ENCODE results near the gene SLC26A6. TPM values are rescaled to one million over a fixed set of nuclear protein-coding genes. Genes with fewer than 3 reads are reported as not detected.

SLC26A6 gene
- total RNA-seq, 1 experiment from 2014 or later = 55.1 TPM

- ChIA-PET POLR2A (no interaction called here), RAD21 (ENCODE audit: low non-redundant PET in 1 of 2, low total read pairs in 2 of 2, uncharacterized antibody in 2 of 2, unreplicated experiment in 2 of 2) (interaction anchor here in 1 of 2 experiments (0.7 kb wide), 1 partner anchor 48 kb away, joined by 3 read pairs; no protein-coding TSS in a partner anchor), CTCF (no interaction called here)
- Histone ChIP-seq H3K9me3 (ENCODE audit: control insufficient read depth in 1 of 2, insufficient read depth in 1 of 2, low read depth in 1 of 2, low read length in 2 of 2) (peaks cover 2 to 4% of the 10 kb centered on the region in 2 experiments; a peak in 2 of 4 replicates), H3K4me1 (ENCODE audit: control insufficient read depth in 1 of 2, insufficient read depth in 2 of 2, low read length in 2 of 2) (peaks cover 2 to 19% of the 10 kb centered on the region in 2 experiments; a peak in 2 of 4 replicates), H3K36me3 (ENCODE audit: control insufficient read depth in 1 of 2, insufficient read depth in 2 of 2, low read length in 2 of 2) (peaks cover 5 to 10% of the 10 kb centered on the region in 2 experiments; a peak in 1 of 4 replicates), H3K27ac (ENCODE audit: low read depth, low read length) (no peak overlapping the region), H2AFZ (ENCODE audit: low read depth, low read length, poor library complexity, severe bottlenecking) (no peak overlapping the region), H4K20me1 (ENCODE audit: insufficient read depth) (no peaks in the 10 kb centered on the region), H3K27me3 (ENCODE audit: insufficient read depth, low read length) (no peaks in the 10 kb centered on the region), H3K9me2 (ENCODE audit: insufficient read depth) (no peaks in the 10 kb centered on the region), H3K4me2 (ENCODE audit: low read length) (no peak overlapping the region), H3K4me3 (replicated peaks in 1 of 2; ENCODE audit: low read depth in 1 of 2, low read length in 2 of 2) (no peak overlapping the region), H3K79me2 (ENCODE audit: insufficient read depth, low read length) (peaks cover 22% of the 10 kb centered on the region), H3K9ac (ENCODE audit: low read length) (no peak overlapping the region)
- no peak for ATAC-seq
- intact Hi-C loops (cut with micrococcal nuclease) = no loop called here
- DNase-seq (ENCODE audit: low read depth, low spot score) = no peak
- no peak for TF ChIP-seq EZH2 (IDR thresholded peaks at IDR 0.05)
- BruUV-seq (replicated peaks) = no TSS peak
Measured at GRCh38 chr3:48612309-48612708, 23.0 kb downstream of the SLC26A6 start.

GRCh38 chr3:48609088-48610005, 25.9 kb downstream of the SLC26A6 start, which contains the start of gene UQCRC1:
Gene UQCRC1 (minus strand): TSS chr3:48609646. CDS start chr3:48609620, 26 bp downstream.
- H3K9me2 ChIP-seq (ENCODE audit: insufficient read depth) = no peaks in the 10 kb centered on the region
- peak within 1 kb of the TSS; percentile 81 to 84 for H3K4me3 ChIP-seq (replicated peaks in 1 of 2; ENCODE audit: low read depth in 1 of 2, low read length in 2 of 2)
- H3K27ac ChIP-seq (ENCODE audit: low read depth, low read length) = peak within 1 kb of the TSS; percentile 72
- peaks cover 15 to 32% of the 10 kb centered on the region in 2 experiments; a peak in 3 of 4 replicates for H3K36me3 ChIP-seq (ENCODE audit: control insufficient read depth in 1 of 2, insufficient read depth in 2 of 2, low read length in 2 of 2)
- peaks cover 2 to 19% of the 10 kb centered on the region in 2 experiments; a peak in 2 of 4 replicates for H3K4me1 ChIP-seq (ENCODE audit: control insufficient read depth in 1 of 2, insufficient read depth in 2 of 2, low read length in 2 of 2)
- H3K79me2 ChIP-seq (ENCODE audit: insufficient read depth, low read length) = peaks cover 38% of the 10 kb centered on the region
- POLR2A ChIA-PET = interaction anchor here (1.6 kb wide), 1 partner anchor 26 kb away, joined by 3 read pairs; the partner anchor contains the start of gene SLC26A6
- DNase-seq (ENCODE audit: low read depth, low spot score) (peak; percentile 81), ATAC-seq (peak; percentile 99)
- intact Hi-C loops (cut with micrococcal nuclease) = loop anchor here (5.0 kb wide), 1 partner anchor 52 kb away; the partner anchor contains the start of gene PFKFB4
- no TSS peak for BruUV-seq (replicated peaks)
- RAD21 ChIA-PET (ENCODE audit: low non-redundant PET in 1 of 2, low total read pairs in 2 of 2, uncharacterized antibody in 2 of 2, unreplicated experiment in 2 of 2) = no interaction called here
- H4K20me1 ChIP-seq (ENCODE audit: insufficient read depth) = no peaks in the 10 kb centered on the region
- H3K9ac ChIP-seq (ENCODE audit: low read length) = peak within 1 kb of the TSS; percentile 92
- CTCF ChIA-PET = interaction anchor here (0.8 to 1.0 kb wide), 2 partner anchors 26 to 208 kb away, joined by 3 read pairs; partner anchors contain the start of gene SLC26A6
- H3K9me3 ChIP-seq (ENCODE audit: control insufficient read depth in 1 of 2, insufficient read depth in 1 of 2, low read depth in 1 of 2, low read length in 2 of 2) = no peaks in the 10 kb centered on the region
- peak within 1 kb of the TSS; percentile 74 for H2AFZ ChIP-seq (ENCODE audit: low read depth, low read length, poor library complexity, severe bottlenecking)
- peak within 1 kb of the TSS; percentile 84 for H3K4me2 ChIP-seq (ENCODE audit: low read length)
- H3K27me3 ChIP-seq (ENCODE audit: insufficient read depth, low read length) = no peaks in the 10 kb centered on the region
- TF ChIP-seq CEBPB (IDR thresholded peaks at IDR 0.05; ENCODE audit: low read depth) = no peak
- TF ChIP-seq RAD21 (IDR thresholded peaks at IDR 0.05; ENCODE audit: low read depth) = peak; percentile 56
- no peak for TF ChIP-seq ZNF274 (IDR thresholded peaks at IDR 0.05; ENCODE audit: low read depth, low read length)
- TF ChIP-seq CBX3 (IDR thresholded peaks at IDR 0.05; ENCODE audit: low read depth) = no peak; the same call in 1 of the 2 replicates
- no peak for TF ChIP-seq ATF3 (IDR thresholded peaks at IDR 0.05)
- no peak for TF ChIP-seq ZBTB33 (IDR thresholded peaks at IDR 0.05; ENCODE audit: extremely low read depth, insufficient replicate concordance, low read length)
- TF ChIP-seq ZFX (IDR thresholded peaks at IDR 0.05) = peak; percentile 80; the same call in 1 of the 2 replicates
- no peak for TF ChIP-seq SRF (IDR thresholded peaks at IDR 0.05; ENCODE audit: low read depth)
- TF ChIP-seq POLR2AphosphoS5 (IDR thresholded peaks at IDR 0.05; ENCODE audit: low read depth, low read length) = peak; percentile 96
- no peak for TF ChIP-seq ELF1 (IDR thresholded peaks at IDR 0.05; ENCODE audit: borderline replicate concordance, low read depth)
- TF ChIP-seq EZH2 (IDR thresholded peaks at IDR 0.05) = no peak
- no peak for TF ChIP-seq JUND (IDR thresholded peaks at IDR 0.05)
- TF ChIP-seq SIN3A (IDR thresholded peaks at IDR 0.05; ENCODE audit: low read depth) = no peak; the same call in 1 of the 2 replicates
- peak; percentile 44 to 61 (median 53); a peak in 5 of 6 replicates for TF ChIP-seq CTCF (IDR thresholded peaks at IDR 0.05 in 2 of 3, conservative IDR thresholded peaks at IDR 0.05 in 1 of 3; ENCODE audit: borderline replicate concordance in 1 of 3, insufficient read depth in 1 of 3, low read depth in 2 of 3, low read length in 2 of 3)
- peak; percentile 93 for TF ChIP-seq POLR2A (IDR thresholded peaks at IDR 0.05; ENCODE audit: borderline replicate concordance, extremely low read depth, insufficient read depth, insufficient read length)
